Neural cell (in vitro differentiated cells): ENCODE results near the gene PHOX2B. TPM values are rescaled to one million over a fixed set of nuclear protein-coding genes. Genes with fewer than 3 reads are reported as not detected.
"Not testable (repeated sequence)": the region's sequence is repeated elsewhere in the genome, so short reads cannot be mapped to it uniquely, and the experiment has no call there.

Experiments
- H2AFZ ChIP-seq: fragments of 200-600, 300-800 bp; sonication (generic), shearing (Covaris generic); 2 replicates; pipeline ENCODE4 v1.6.0; 2014; ENCODE audit warnings: low read depth, mild to moderate bottlenecking, antibody characterized with exemption, low read length, moderate library complexity
- H3F3A ChIP-seq: fragments of 200-600 bp; shearing (Covaris generic); 2 replicates; pipeline ENCODE4 v1.6.1; 2016; ENCODE audit warnings: mild to moderate bottlenecking, moderate library complexity, mixed read lengths, antibody characterized with exemption, low read length; ENCODE audit not compliant: insufficient read depth, poor library complexity, severe bottlenecking
- H3K27ac ChIP-seq: fragments of 200-600, 300-800 bp; sonication (generic), shearing (Covaris generic); 2 replicates; pipeline ENCODE4 v1.5.1; 2014; ENCODE audit warnings: mild to moderate bottlenecking, low read length, moderate library complexity
- H3K27me3 ChIP-seq: fragments of 300-800, 200-600 bp; sonication (generic), shearing (Covaris generic); 2 replicates; pipeline ENCODE4 v1.6.0; 2014; ENCODE audit warnings: mild to moderate bottlenecking, low read depth, low read length, moderate library complexity; ENCODE audit not compliant: insufficient read depth
- H3K36me3 ChIP-seq: fragments of 300-800, 200-600 bp; sonication (generic), shearing (Covaris generic); 2 replicates; pipeline ENCODE4 v1.5.1; 2014; ENCODE audit warnings: mild to moderate bottlenecking, antibody characterized with exemption, low read length, moderate library complexity; ENCODE audit not compliant: insufficient read depth
- H3K4me2 ChIP-seq: fragments of 300-800, 200-600 bp; sonication (generic), shearing (Covaris generic); 2 replicates; pipeline ENCODE4 v1.6.0; 2014; ENCODE audit warnings: mild to moderate bottlenecking, low read length
- H3K4me3 ChIP-seq: fragments of 300-800, 200-600 bp; sonication (generic), shearing (Covaris generic); 2 replicates; pipeline ENCODE4 v1.5.1; 2014; ENCODE audit warnings: mild to moderate bottlenecking, low read length, moderate library complexity
- H3K79me2 ChIP-seq: fragments of 200-600 bp; shearing (Covaris generic); replicated peaks from 2 replicates; pipeline ENCODE4 v1.6.0; 2014; ENCODE audit warnings: mild to moderate bottlenecking, low read length, moderate library complexity; ENCODE audit not compliant: insufficient read depth
- H3K9ac ChIP-seq: fragments of 300-800, 200-600 bp; sonication (generic), shearing (Covaris generic); 2 replicates; pipeline ENCODE4 v1.6.1; 2016; ENCODE audit warnings: mild to moderate bottlenecking, low read length, mixed read lengths
- H3K9me2 ChIP-seq: fragments of 200-600 bp; shearing (Covaris generic); 2 replicates; pipeline ENCODE4 v1.6.1; 2016; ENCODE audit warnings: mild to moderate bottlenecking, low read length, mixed read lengths; ENCODE audit not compliant: insufficient read depth
- H3K9me3 ChIP-seq: fragments of 200-600, 300-800 bp; sonication (generic), shearing (Covaris generic); 2 replicates; pipeline ENCODE4 v1.6.1; 2016; ENCODE audit warnings: mild to moderate bottlenecking, mixed run types, low read length, moderate library complexity, mixed read lengths
- H4K20me1 ChIP-seq: fragments of 200-600 bp; shearing (Covaris generic); 2 replicates; pipeline ENCODE4 v1.6.1; 2016; ENCODE audit warnings: mild to moderate bottlenecking, mixed run types; ENCODE audit not compliant: insufficient read depth
- EP300 ChIP-seq: fragments of 450-650 bp; conservative IDR thresholded peaks from 2 replicates; pipeline ENCODE4 v1.6.1; 2014; ENCODE audit warnings: antibody characterized with exemption, mild to moderate bottlenecking, moderate library complexity; ENCODE audit not compliant: poor library complexity, severe bottlenecking
- EZH2 ChIP-seq: fragments of 200-600, 300-800 bp; shearing (Covaris generic), sonication (generic); IDR thresholded peaks from 2 replicates; pipeline ENCODE4 v1.6.1; 2014; ENCODE audit warnings: antibody characterized with exemption, low read length, borderline replicate concordance, mild to moderate bottlenecking; ENCODE audit not compliant: insufficient read depth, poor library complexity, severe bottlenecking
- MXI1 ChIP-seq: fragments of 450-650 bp; conservative IDR thresholded peaks from 2 replicates; pipeline ENCODE4 v1.6.1; 2014; ENCODE audit warnings: antibody characterized with exemption, mild to moderate bottlenecking; ENCODE audit not compliant: poor library complexity, severe bottlenecking
- POLR2AphosphoS5 ChIP-seq: IDR thresholded peaks from 2 replicates; pipeline ENCODE4 v1.6.1; 2012
- RAD21 ChIP-seq: fragments of 450-650 bp; conservative IDR thresholded peaks from 2 replicates; pipeline ENCODE4 v1.6.1; 2014; ENCODE audit warnings: antibody characterized with exemption, mild to moderate bottlenecking, moderate library complexity
- SMC3 ChIP-seq: fragments of 450-650 bp; conservative IDR thresholded peaks from 2 replicates; pipeline ENCODE4 v1.6.1; 2014; ENCODE audit warnings: antibody characterized with exemption, mild to moderate bottlenecking, moderate library complexity; ENCODE audit not compliant: poor library complexity
- TAF1 ChIP-seq: IDR thresholded peaks from 2 replicates; pipeline ENCODE4 v1.6.1; 2012; ENCODE audit warnings: low read depth
- polyA plus RNA-seq: library from polyadenylated mRNA; depleted of rRNA; stranded (reverse); fragments of >200 nt; gene quantifications from 2 replicates; pipeline ENCODE4 v1.2.3, GENCODE V29; 2014
- TF ChIP-seq, protein P1 (sequence below): fragments of 450-650 bp; IDR thresholded peaks from 2 replicates; pipeline ENCODE4 v1.5.1; 2014; ENCODE audit warnings: antibody characterized with exemption, mild to moderate bottlenecking, moderate library complexity; ENCODE audit not compliant: poor library complexity, severe bottlenecking
- TF ChIP-seq, protein P2 (sequence below): IDR thresholded peaks from 2 replicates; pipeline ENCODE4 v1.6.1; 2012; ENCODE audit warnings: borderline replicate concordance

The PHOX2B gene
- polyA plus RNA-seq, 1 donor from 2014 or later = not detected

DNA sequence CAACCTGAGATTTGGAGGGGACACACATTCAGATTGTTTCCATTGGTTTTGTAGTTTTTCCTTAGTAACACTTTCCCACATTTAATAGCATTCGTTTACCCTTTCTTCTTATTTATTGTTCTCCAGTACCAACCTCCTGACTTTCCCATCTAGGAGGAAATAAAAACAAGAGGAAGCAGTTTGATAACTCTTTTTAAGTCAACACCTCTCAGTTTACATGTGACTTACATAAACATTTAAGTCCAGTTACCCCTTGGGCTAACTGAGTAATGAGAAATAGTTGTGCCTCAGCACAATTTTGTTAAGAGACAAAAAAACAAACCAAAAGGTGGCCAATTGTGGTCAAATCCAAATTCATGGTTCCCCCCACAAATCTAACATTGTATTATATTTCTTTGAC, 34.8 kb downstream of the PHOX2B start:
- no peaks in the 10 kb centered on the region for H3K27me3 ChIP-seq
- no peak overlapping the region for H3K9ac ChIP-seq
- no peaks in the 10 kb centered on the region for H3K9me2 ChIP-seq
- no peaks in the 10 kb centered on the region for H4K20me1 ChIP-seq
- no peaks in the 10 kb centered on the region for H3K79me2 ChIP-seq
- no peaks in the 10 kb centered on the region for H3K36me3 ChIP-seq
- H3F3A ChIP-seq = no peaks in the 10 kb centered on the region
- H3K27ac ChIP-seq = no peak overlapping the region
- H2AFZ ChIP-seq = no peak overlapping the region
- H3K4me2 ChIP-seq = no peak overlapping the region
- no peak overlapping the region for H3K4me3 ChIP-seq
- no peak for TF ChIP-seq EZH2
- TF ChIP-seq POLR2AphosphoS5 = no peak
- no peak for TF ChIP-seq TAF1
- TF ChIP-seq RAD21 = no peak
- TF ChIP-seq EP300 = no peak
- TF ChIP-seq, protein P1, sequence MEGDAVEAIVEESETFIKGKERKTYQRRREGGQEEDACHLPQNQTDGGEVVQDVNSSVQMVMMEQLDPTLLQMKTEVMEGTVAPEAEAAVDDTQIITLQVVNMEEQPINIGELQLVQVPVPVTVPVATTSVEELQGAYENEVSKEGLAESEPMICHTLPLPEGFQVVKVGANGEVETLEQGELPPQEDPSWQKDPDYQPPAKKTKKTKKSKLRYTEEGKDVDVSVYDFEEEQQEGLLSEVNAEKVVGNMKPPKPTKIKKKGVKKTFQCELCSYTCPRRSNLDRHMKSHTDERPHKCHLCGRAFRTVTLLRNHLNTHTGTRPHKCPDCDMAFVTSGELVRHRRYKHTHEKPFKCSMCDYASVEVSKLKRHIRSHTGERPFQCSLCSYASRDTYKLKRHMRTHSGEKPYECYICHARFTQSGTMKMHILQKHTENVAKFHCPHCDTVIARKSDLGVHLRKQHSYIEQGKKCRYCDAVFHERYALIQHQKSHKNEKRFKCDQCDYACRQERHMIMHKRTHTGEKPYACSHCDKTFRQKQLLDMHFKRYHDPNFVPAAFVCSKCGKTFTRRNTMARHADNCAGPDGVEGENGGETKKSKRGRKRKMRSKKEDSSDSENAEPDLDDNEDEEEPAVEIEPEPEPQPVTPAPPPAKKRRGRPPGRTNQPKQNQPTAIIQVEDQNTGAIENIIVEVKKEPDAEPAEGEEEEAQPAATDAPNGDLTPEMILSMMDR = no peak
- no peak for TF ChIP-seq SMC3
- no peak for TF ChIP-seq MXI1
- TF ChIP-seq, protein P2, sequence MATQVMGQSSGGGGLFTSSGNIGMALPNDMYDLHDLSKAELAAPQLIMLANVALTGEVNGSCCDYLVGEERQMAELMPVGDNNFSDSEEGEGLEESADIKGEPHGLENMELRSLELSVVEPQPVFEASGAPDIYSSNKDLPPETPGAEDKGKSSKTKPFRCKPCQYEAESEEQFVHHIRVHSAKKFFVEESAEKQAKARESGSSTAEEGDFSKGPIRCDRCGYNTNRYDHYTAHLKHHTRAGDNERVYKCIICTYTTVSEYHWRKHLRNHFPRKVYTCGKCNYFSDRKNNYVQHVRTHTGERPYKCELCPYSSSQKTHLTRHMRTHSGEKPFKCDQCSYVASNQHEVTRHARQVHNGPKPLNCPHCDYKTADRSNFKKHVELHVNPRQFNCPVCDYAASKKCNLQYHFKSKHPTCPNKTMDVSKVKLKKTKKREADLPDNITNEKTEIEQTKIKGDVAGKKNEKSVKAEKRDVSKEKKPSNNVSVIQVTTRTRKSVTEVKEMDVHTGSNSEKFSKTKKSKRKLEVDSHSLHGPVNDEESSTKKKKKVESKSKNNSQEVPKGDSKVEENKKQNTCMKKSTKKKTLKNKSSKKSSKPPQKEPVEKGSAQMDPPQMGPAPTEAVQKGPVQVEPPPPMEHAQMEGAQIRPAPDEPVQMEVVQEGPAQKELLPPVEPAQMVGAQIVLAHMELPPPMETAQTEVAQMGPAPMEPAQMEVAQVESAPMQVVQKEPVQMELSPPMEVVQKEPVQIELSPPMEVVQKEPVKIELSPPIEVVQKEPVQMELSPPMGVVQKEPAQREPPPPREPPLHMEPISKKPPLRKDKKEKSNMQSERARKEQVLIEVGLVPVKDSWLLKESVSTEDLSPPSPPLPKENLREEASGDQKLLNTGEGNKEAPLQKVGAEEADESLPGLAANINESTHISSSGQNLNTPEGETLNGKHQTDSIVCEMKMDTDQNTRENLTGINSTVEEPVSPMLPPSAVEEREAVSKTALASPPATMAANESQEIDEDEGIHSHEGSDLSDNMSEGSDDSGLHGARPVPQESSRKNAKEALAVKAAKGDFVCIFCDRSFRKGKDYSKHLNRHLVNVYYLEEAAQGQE = no peak
- H3K9me3 ChIP-seq = no peaks in the 10 kb centered on the region

DNA sequence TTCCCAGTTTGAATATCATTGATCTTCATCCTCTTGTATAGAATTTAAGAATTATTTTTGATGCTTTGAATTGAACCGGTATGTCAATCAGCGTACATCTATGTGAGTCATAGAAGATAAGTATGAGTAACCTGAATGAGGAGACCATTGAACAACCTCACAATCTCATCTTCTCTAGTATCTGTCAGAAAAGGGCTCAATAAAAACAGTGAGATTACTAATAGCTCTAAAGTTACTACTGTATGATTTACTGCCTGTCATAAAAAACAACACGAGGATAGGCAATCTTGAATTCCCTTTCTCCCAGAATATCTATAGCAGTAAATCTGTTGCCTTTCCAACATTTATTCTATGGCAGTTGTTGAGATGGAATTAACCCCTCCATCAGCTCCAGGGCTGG, 36.1 kb downstream of the PHOX2B start:
- Histone ChIP-seq H2AFZ (no peak overlapping the region), H3K27me3 (no peaks in the 10 kb centered on the region), H3K27ac (no peak overlapping the region), H3K9me3 (no peaks in the 10 kb centered on the region), H4K20me1 (no peaks in the 10 kb centered on the region), H3K4me3 (no peak overlapping the region), H3K79me2 (no peaks in the 10 kb centered on the region), H3F3A (no peaks in the 10 kb centered on the region), H3K4me2 (no peak overlapping the region), H3K9ac (no peak overlapping the region), H3K36me3 (no peaks in the 10 kb centered on the region), H3K9me2 (no peaks in the 10 kb centered on the region)
- TF ChIP-seq MXI1 (no peak), EP300 (no peak), TAF1 (no peak), RAD21 (no peak), SMC3 (no peak), POLR2AphosphoS5 (no peak), EZH2 (no peak)
- TF ChIP-seq, protein P1 = no peak
- TF ChIP-seq, protein P2 = no peak

DNA sequence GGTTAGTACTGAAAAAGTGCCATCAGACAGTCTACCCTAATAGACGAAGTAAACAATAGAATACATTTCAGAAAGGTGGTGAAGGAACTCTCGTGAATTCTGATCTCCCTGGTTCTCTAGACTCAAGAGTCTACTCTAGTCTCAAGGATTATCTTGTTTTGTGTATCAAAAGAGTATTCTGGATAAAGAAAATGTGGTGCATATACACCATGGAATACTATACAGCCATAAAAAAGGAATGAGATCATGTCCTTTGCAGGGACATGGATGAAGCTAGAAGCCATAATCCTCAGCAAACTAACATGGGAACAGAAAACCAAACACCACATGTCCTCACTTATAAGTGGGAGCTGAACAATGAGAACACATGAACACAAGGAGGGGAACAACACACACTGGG, 36.9 kb downstream of the PHOX2B start:
- H3K9me3 ChIP-seq, H2AFZ ChIP-seq, H3K27ac ChIP-seq, H3K9me2 ChIP-seq, H3K9ac ChIP-seq, H3K27me3 ChIP-seq, H4K20me1 ChIP-seq, H3F3A ChIP-seq, H3K4me2 ChIP-seq, H3K4me3 ChIP-seq, H3K36me3 ChIP-seq, H3K79me2 ChIP-seq: not testable (repeated sequence)
